ENCODE measurements around the gene CTPS1. TPM values are rescaled to one million over a fixed set of nuclear protein-coding genes. Genes with fewer than 3 reads are reported as not detected.

Gene CTPS1
- total RNA-seq, 1 experiment from 2014 or later, result 66.4 TPM

GRCh38 chr1:40985875-40986274 is 6.4 kb downstream of the CTPS1 start:
- no TSS peak for BruUV-seq (replicated peaks)
- DNase-seq (ENCODE audit: low read depth, low spot score), result no peak
- no peaks in the 10 kb centered on the region for H3K9me2 ChIP-seq (ENCODE audit: insufficient read depth)
- no peak overlapping the region for H2AFZ ChIP-seq (ENCODE audit: low read depth, low read length, poor library complexity, severe bottlenecking)
- peaks cover 63 to 82% of the 10 kb centered on the region in 2 experiments for H3K36me3 ChIP-seq (ENCODE audit: control insufficient read depth in 1 of 2, insufficient read depth in 2 of 2, low read length in 2 of 2)
- POLR2A ChIA-PET, result no interaction called here
- intact Hi-C loops (cut with micrococcal nuclease), result no loop called here
- CTCF ChIA-PET, result no interaction called here
- TF ChIP-seq ZFX (IDR thresholded peaks at IDR 0.05) (no peak), JUND (IDR thresholded peaks at IDR 0.05) (no peak), ZBTB33 (IDR thresholded peaks at IDR 0.05; ENCODE audit: extremely low read depth, insufficient replicate concordance, low read length) (no peak), SIN3A (IDR thresholded peaks at IDR 0.05; ENCODE audit: low read depth) (no peak), CBX3 (IDR thresholded peaks at IDR 0.05; ENCODE audit: low read depth) (no peak), EGR1 (IDR thresholded peaks at IDR 0.05; ENCODE audit: low read depth) (no peak), EZH2phosphoT487 (IDR thresholded peaks at IDR 0.05; ENCODE audit: borderline replicate concordance) (no peak), SRF (IDR thresholded peaks at IDR 0.05; ENCODE audit: low read depth) (no peak), EZH2 (IDR thresholded peaks at IDR 0.05) (no peak), POLR2A (IDR thresholded peaks at IDR 0.05; ENCODE audit: borderline replicate concordance, extremely low read depth, insufficient read depth, insufficient read length) (no peak), REST (IDR thresholded peaks at IDR 0.05; ENCODE audit: low read depth) (no peak), CTCF (IDR thresholded peaks at IDR 0.05 in 2 of 3, conservative IDR thresholded peaks at IDR 0.05 in 1 of 3; ENCODE audit: borderline replicate concordance in 1 of 3, insufficient read depth in 1 of 3, low read depth in 2 of 3, low read length in 2 of 3) (no peak), MAX (IDR thresholded peaks at IDR 0.05) (no peak)
- H3K4me2 ChIP-seq (ENCODE audit: low read length), result no peak overlapping the region
- peaks cover 5 to 7% of the 10 kb centered on the region in 2 experiments; a peak in 3 of 4 replicates for H3K4me1 ChIP-seq (ENCODE audit: control insufficient read depth in 1 of 2, insufficient read depth in 2 of 2, low read length in 2 of 2)
- RAD21 ChIA-PET (ENCODE audit: low non-redundant PET in 1 of 2, low total read pairs in 2 of 2, uncharacterized antibody in 2 of 2, unreplicated experiment in 2 of 2), result no interaction called here
- H3K79me2 ChIP-seq (ENCODE audit: insufficient read depth, low read length), result peaks cover 100% of the 10 kb centered on the region
- no peaks in the 10 kb centered on the region for H3K27me3 ChIP-seq (ENCODE audit: insufficient read depth, low read length)
- no peaks in the 10 kb centered on the region for H3K9me3 ChIP-seq (ENCODE audit: control insufficient read depth in 1 of 2, insufficient read depth in 1 of 2, low read depth in 1 of 2, low read length in 2 of 2)
- H3K9ac ChIP-seq (ENCODE audit: low read length), result no peak overlapping the region
- ATAC-seq, result no peak; the same call in 1 of the 2 replicates
- no peak overlapping the region for H3K4me3 ChIP-seq (replicated peaks in 1 of 2; ENCODE audit: low read depth in 1 of 2, low read length in 2 of 2)
- H3K27ac ChIP-seq (ENCODE audit: low read depth, low read length), result no peak overlapping the region
- H4K20me1 ChIP-seq (ENCODE audit: insufficient read depth), result peaks cover 22% of the 10 kb centered on the region; the same call in 1 of the 2 replicates
